GM18511 (cell line): Measurements from ENCODE around the gene SSC5D.
A peak's percentile ranks its signal among the peaks of the same experiment; 100 is the strongest.

Experiments
- ATAC-seq: cut with Tn5 transposase; IDR thresholded peaks from one replicate; pipeline ENCODE4 v1.9.1; 2021; ENCODE audit warnings: mild to moderate bottlenecking, moderate library complexity; ENCODE audit not compliant: unreplicated experiment

SSC5D gene

DNA sequence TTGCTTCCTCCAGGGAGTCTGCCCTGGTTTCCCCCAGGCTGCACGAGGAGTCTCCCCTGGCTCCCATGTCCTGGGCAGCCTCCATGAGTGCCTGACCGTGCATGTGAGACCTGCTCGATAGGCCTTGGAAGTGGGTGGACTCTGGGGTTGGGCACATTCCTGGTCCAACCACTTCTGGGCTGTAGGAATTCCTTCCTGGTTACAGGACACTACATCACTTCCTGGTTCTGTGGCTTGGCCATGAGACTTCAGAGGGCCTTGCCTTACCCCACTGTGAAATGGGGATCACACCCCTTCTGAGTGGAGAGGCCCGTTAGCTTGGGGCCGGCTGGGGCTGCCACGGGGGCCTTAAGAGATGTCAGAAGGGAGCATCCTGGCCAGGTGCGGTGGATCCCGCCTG lies 15.8 kb upstream of the SSC5D start:
- no peak for ATAC-seq

DNA sequence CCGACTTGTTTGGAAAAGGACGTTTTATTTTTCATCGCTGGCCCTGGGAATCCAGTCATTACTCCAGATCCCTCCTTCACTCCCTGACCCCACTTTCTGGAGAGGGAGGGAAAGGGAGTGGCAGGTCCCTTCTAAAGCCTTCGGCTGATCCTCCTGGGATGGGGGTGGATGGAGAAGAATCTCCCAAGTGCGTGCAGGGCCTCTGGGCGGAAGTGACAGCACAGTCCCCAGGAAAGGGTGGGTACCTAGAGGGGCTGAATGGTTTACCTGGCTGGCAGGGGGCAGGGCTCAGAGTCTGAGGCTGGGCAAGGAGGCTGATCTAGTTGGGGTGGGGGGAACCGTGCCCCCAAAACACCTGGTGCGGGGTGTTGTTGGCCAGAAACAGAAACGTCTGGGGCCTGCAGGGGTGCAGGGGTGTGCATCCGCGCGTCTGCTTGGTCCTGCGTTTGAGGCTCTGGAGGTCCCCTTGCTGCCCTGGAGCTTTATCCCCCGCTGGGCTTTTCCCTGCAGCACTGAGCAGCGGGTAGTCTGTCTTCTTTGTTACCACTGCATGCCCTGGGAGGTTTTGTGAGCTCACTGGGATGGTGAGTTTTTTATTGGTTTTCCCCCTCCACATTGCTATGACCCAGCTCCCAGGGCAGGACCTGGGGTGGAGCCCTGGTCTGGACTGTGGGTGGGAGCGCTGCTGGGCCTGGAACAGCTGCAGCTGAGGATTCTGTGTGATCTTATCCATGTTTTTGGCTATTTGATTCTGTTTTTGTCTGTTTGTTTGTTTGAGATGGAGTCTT lies 14.8 kb upstream of the SSC5D start:
- no peak for ATAC-seq

GRCh38 chr19:55474269-55475265 lies 13.7 kb upstream of the SSC5D start:
- no peak for ATAC-seq

- ATAC-seq, result peak; percentile 94
These were observed 12.0 kb upstream of the SSC5D start, which contains the start of gene ZNF628 for GRCh38 chr19:55476100-55476775. ZNF628 (plus strand) TSS chr19:55476617; CDS start chr19:55479911, 3,294 bp downstream.

GRCh38 chr19:55477905-55478304 lies 10.3 kb upstream of the SSC5D start:
- ATAC-seq, result no peak

DNA sequence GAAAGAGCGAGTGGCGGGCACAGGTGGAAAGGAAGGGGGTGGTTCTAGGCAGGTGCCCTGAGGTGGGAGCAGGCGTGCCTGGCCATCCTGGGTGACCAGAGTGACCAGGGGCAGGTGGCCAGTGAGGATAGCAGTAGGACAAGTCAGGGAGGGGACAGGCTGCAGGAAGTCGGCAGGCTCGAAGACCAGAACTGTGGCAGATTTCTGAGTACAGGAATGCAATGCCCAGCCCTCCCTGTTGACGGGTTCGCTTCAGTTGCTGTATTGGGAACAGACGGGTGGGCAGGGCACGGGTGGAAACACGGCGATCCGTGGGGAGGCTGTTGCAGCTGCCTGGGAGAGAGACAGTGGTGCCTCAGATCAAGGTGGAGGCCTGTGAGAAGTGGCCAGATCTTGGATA lies 9.9 kb upstream of the SSC5D start:
- no peak for ATAC-seq

DNA sequence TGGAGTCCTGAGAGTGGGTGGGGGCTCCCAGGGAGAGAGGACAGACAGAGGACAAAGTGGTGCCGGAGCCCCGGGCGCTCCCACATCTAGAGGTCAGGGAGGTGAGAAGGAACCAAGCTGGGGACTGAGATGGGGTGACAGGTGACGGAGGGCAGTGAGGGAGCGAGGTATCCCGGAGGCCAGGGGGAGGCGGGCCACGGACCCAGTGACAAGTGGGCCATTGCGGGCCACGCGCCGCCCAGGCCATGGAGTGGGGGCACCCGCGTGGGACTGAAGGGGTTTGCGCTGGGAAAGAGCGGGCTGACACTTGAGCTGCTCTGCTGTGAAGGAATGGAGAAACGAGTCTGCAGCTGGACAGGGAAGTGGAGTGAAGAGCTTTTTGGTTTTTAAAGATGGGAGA lies 9.2 kb upstream of the SSC5D start:
- no peak for ATAC-seq

DNA sequence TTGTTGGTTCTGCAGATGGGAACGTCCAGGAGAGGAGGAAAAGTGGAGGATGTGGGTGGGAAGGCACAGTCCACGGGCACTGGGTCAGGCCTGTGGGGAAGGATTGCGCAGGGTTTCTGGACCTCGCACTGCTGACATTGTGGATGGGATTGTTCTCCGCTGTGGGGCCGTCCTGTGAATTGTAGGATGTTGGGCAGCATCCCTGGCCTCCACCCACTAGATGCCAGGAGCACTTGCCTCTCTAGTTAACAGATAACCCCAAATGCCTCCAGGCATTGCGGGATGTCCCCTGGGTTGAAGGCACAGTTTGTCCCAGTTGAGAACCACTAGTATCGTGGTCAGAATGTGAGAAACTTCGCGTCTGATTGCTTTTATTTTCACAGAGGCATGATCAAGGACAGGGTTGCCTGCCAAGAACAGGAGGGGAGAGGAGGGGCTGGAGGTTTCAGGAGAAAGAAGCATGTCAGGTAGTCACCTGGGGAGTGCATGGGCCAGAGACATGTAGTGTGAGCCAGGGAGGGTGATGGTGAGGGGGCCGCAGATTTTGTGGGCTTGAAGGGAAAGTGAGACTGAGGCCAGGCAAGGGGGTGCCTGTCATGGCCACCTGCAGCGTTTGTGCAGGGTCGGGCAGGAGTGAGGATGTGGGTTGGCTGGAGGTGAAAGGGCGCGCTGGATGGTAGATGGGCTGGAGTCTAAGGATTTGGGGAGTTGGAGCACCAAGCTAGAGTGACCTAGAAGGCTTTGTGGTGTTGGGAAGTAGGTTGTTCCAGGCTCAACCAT lies 8.6 kb upstream of the SSC5D start:
- ATAC-seq, result no peak

GRCh38 chr19:55481148-55481793 lies 7.0 kb upstream of the SSC5D start:
- no peak for ATAC-seq

DNA sequence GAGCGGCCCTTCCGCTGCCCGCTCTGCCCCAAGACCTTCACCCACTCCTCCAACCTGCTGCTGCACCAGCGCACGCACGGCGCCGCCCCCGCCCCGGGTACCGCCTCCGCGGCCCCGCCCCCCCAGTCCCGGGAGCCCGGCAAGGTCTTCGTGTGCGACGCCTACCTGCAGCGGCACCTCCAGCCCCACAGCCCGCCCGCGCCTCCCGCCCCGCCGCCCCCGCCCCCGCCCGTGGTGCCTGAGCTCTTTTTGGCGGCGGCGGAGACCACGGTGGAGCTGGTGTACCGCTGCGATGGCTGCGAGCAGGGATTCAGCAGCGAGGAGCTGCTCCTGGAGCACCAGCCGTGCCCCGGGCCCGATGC lies 6.5 kb upstream of the SSC5D start:
- ATAC-seq, result no peak

DNA sequence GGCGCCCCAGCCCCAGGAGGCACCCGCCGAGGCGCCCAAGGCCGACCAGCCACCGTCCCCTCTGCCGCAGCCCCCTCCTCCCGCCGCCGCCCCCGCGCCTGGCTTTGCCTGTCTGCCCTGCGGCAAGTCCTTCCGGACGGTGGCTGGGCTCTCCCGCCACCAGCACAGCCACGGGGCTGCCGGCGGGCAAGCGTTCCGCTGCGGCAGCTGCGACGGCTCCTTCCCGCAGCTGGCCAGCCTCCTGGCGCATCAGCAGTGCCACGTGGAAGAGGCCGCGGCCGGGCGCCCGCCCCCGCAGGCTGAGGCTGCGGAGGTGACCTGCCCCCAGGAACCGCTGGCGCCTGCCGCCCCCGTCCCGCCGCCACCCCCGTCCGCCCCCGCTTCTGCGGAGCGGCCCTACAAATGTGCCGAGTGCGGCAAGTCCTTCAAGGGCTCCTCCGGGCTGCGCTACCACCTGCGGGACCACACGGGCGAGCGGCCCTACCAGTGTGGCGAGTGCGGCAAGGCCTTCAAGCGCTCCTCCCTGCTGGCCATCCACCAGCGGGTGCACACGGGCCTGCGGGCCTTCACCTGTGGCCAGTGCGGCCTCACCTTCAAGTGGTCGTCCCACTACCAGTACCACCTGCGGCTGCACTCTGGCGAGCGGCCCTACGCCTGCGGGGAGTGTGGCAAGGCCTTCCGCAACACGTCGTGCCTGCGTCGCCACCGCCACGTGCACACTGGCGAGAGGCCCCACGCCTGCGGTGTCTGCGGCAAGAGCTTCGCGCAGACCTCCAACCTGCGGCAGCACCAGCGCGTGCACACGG lies 5.9 kb upstream of the SSC5D start:
- no peak for ATAC-seq

- ATAC-seq, result no peak
These were observed 5.1 kb upstream of the SSC5D start for GRCh38 chr19:55482967-55483705.

DNA sequence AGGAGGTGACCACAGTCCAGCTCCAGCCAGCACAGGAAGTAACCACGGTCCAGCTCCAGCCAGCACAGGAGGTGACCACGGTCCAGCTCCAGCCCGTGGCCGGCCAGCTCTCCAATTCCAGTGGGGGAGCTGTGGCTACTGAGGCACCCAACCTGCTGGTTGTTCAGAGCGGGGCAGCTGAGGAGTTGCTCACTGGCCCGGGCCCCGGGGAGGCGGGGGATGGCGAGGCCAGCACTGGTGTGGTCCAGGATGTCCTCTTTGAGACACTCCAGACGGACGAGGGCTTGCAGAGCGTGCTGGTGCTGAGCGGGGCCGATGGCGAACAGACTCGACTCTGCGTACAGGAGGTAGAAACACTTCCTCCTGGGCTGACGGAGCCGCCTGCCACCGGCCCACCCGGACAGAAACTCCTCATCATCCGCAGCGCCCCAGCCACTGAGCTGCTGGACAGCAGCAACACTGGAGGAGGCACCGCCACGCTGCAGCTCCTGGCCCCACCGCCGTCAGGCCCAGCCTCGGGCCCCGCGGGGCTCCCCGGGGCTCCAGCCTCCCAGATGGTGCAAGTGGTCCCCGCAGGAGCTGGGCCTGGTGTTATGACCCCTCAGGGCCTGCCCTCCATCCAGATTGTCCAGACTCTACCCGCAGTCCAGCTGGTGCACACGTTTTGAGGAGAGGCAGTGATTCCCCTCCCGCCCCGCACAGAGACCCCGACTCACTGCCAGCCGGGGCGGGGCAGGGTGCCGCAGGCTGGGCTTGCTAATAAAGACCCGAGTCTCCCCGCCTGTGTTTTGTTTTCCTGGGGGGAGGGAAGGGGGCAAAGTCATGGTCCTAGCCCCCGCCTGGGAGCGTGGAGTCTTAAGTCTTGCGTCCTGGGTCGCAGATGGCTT lies 4.3 kb upstream of the SSC5D start:
- ATAC-seq, result no peak

- ATAC-seq, result peak; percentile 76
These were observed 3.4 kb upstream of the SSC5D start, which contains the start of gene NAT14 for GRCh38 chr19:55484593-55485438. NAT14 (plus strand) TSS chr19:55485188; CDS start chr19:55485709, 521 bp downstream.

DNA sequence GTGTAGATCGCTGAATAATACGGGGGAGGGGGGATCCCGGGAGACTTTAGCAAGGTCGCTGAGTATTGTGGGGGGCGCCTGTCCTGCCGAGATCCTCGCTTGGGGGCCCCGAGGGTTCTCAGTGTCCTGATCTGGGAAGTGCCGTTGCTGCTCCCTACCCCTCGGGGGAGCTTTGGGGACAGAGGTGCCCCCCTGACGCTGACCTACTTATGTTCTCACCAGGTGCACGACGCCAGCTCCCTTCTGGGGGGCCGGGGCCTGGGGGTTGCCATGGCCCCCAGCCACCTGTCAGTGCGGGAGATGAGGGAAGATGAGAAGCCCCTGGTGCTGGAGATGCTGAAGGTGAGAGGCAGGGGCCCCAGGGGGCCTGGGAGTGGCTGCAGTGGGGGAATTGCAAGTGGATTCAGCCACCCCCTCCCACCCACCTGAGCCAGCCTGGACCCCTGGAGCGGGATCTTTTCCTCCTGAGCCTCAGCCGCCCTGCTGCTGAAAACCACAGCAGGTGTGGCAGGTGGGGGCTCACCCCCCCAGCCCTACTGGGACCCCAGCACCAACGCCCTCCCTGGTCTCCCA lies 2.7 kb upstream of the SSC5D start:
- ATAC-seq, result no peak
